ENCODE measurements around the gene PEPD. TPM values are rescaled to one million over a fixed set of nuclear protein-coding genes. Genes with fewer than 3 reads are reported as not detected.

PEPD gene
- total RNA-seq, 3 donors from 2014 or later = 42.1 to 127 (median 82.3) TPM

- Histone ChIP-seq H3K4me1 (peaks cover 4 to 9% of the 10 kb centered on the region in 2 donors), H3K27me3 (no peaks in the 10 kb centered on the region), H3K9me3 (no peaks in the 10 kb centered on the region), H3K27ac (no peak overlapping the region), H3K4me3 (no peak overlapping the region), H3K36me3 (no peaks in the 10 kb centered on the region)
- no peak for DNase-seq (ENCODE audit: low spot score in 2 of 2)
- intact Hi-C loops (cut with DNase I; ENCODE audit: low total_unique reads) = no loop called here
- TF ChIP-seq CTCF (IDR thresholded peaks at IDR 0.05) (no peak), POLR2AphosphoS5 (IDR thresholded peaks at IDR 0.05) (no peak), POLR2A (IDR thresholded peaks at IDR 0.05) (no peak)
Measured at GRCh38 chr19:33506498-33506897, 15.1 kb downstream of the PEPD start.

GRCh38 chr19:33505823-33506222 is 15.8 kb downstream of the PEPD start:
- Histone ChIP-seq H3K36me3 (no peaks in the 10 kb centered on the region), H3K27ac (no peak overlapping the region), H3K4me1 (peaks cover 4 to 9% of the 10 kb centered on the region in 2 donors), H3K27me3 (no peaks in the 10 kb centered on the region), H3K9me3 (no peaks in the 10 kb centered on the region), H3K4me3 (no peak overlapping the region)
- intact Hi-C loops (cut with DNase I; ENCODE audit: low total_unique reads) = no loop called here
- DNase-seq (ENCODE audit: low spot score in 2 of 2) = no peak
- TF ChIP-seq POLR2A (IDR thresholded peaks at IDR 0.05) (no peak), POLR2AphosphoS5 (IDR thresholded peaks at IDR 0.05) (no peak), CTCF (IDR thresholded peaks at IDR 0.05) (no peak)

DNA sequence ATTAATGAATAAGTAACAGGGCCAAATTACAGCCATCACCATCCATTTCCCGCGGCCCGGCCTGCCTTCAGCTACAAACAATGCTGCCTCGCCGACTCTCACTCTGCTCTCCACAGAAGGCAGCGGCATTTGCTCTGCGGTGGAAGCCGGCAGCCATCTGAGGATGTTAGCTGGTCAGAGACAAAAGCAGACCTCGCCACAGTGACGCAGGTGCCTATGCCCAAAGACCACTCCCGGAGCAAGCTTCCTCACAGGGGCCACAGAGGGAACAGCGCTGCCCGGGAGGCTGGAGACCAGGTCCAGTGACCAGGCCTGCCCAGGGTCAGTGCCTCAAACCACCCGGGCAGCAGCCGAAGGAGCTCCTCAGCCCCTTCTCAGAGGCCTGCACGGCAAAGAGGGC is 16.4 kb downstream of the PEPD start:
- Histone ChIP-seq H3K36me3 (no peaks in the 10 kb centered on the region), H3K4me1 (peaks cover 4 to 9% of the 10 kb centered on the region in 2 donors), H3K9me3 (no peaks in the 10 kb centered on the region), H3K27me3 (no peaks in the 10 kb centered on the region), H3K27ac (no peak overlapping the region), H3K4me3 (no peak overlapping the region)
- intact Hi-C loops (cut with DNase I; ENCODE audit: low total_unique reads) = no loop called here
- TF ChIP-seq CTCF (IDR thresholded peaks at IDR 0.05) = no peak
- TF ChIP-seq POLR2AphosphoS5 (IDR thresholded peaks at IDR 0.05) = no peak
- no peak for TF ChIP-seq POLR2A (IDR thresholded peaks at IDR 0.05)
- DNase-seq (ENCODE audit: low spot score in 2 of 2) = no peak

DNA sequence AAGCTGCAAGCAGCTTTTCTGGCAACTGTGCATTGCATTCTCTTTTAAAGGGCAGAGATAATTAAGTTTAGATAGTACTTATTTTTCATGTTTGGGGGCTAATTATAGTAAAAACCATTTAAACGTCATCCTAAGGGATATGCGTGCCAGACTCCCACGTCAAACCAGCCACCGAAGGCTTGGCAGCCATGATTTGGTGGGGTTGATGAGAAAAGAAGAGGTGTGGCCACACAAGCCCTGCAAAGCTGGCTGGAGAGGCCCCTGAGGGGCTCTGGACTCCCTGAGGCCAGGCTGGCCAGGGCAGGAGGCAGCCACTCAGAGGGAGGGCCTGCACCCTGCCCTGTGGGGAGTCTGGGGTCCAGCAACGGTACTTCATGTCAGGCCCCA is 17.5 kb downstream of the PEPD start:
- H3K9me3 ChIP-seq = no peaks in the 10 kb centered on the region
- peaks cover 4 to 9% of the 10 kb centered on the region in 2 donors for H3K4me1 ChIP-seq
- no peak for DNase-seq (ENCODE audit: low spot score in 2 of 2)
- intact Hi-C loops (cut with DNase I; ENCODE audit: low total_unique reads) = no loop called here
- H3K4me3 ChIP-seq = no peak overlapping the region
- H3K36me3 ChIP-seq = no peaks in the 10 kb centered on the region
- H3K27me3 ChIP-seq = no peaks in the 10 kb centered on the region
- TF ChIP-seq POLR2A (IDR thresholded peaks at IDR 0.05) = no peak
- TF ChIP-seq POLR2AphosphoS5 (IDR thresholded peaks at IDR 0.05) = no peak
- TF ChIP-seq CTCF (IDR thresholded peaks at IDR 0.05) = no peak
- H3K27ac ChIP-seq = no peak overlapping the region

GRCh38 chr19:33503433-33504057 is 18.0 kb downstream of the PEPD start:
- Histone ChIP-seq H3K27ac (no peak overlapping the region), H3K4me3 (no peak overlapping the region), H3K9me3 (no peaks in the 10 kb centered on the region), H3K27me3 (no peaks in the 10 kb centered on the region), H3K4me1 (peaks cover under 1 to 9% of the 10 kb centered on the region in 2 donors), H3K36me3 (no peaks in the 10 kb centered on the region)
- DNase-seq (ENCODE audit: low spot score in 2 of 2) = no peak
- intact Hi-C loops (cut with DNase I; ENCODE audit: low total_unique reads) = no loop called here
- TF ChIP-seq POLR2AphosphoS5 (IDR thresholded peaks at IDR 0.05) = no peak
- TF ChIP-seq CTCF (IDR thresholded peaks at IDR 0.05) = no peak
- no peak for TF ChIP-seq POLR2A (IDR thresholded peaks at IDR 0.05)
